HG03159 (cell line): ENCODE data around the gene BLACAT1.
"Not testable (repeated sequence)": the region's sequence is repeated elsewhere in the genome, so short reads cannot be mapped to it uniquely, and the experiment has no call there.

Experiments used
- ATAC-seq: cut with Tn5 transposase; IDR thresholded peaks from one replicate; pipeline ENCODE4 v1.9.1; 2021; ENCODE audit warnings: mild to moderate bottlenecking, moderate library complexity; ENCODE audit not compliant: unreplicated experiment

BLACAT1 gene

DNA sequence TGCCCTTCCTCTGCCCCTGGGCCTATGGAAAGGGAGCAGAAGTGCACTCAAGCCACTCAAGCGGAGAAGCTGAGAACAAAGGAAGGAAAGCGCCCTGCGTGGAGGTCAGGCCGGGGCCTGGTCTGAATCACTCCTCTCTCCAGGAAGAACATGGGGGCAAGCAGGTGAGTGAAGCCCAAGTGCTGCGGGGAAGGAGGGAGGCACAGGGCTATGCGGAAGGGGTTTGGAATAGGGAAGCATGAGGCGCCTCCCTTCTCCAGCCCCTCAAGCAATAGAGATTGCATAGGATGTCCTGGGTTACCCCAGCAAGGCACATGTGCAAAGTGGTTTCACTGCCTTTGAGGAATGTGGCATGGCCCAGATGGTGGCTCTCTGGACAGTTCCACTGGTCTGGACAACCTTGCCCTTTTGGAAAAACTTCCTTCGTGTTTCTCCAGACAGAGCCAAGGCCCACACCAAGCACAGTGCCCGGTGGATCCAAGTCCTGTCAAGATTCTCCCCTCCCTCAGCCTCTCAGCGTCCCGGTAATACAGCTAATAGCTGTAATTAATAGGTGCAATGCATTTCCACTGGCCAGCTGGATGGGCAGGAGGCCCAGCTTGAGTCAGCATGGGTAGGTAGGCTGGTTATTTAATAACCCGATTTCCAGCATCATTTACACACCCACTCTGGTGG, 13.7 kb downstream of the BLACAT1 start:
- ATAC-seq = no peak

- no peak for ATAC-seq
Observed at GRCh38 chr1:205441716-205442050, 14.2 kb downstream of the BLACAT1 start.

DNA sequence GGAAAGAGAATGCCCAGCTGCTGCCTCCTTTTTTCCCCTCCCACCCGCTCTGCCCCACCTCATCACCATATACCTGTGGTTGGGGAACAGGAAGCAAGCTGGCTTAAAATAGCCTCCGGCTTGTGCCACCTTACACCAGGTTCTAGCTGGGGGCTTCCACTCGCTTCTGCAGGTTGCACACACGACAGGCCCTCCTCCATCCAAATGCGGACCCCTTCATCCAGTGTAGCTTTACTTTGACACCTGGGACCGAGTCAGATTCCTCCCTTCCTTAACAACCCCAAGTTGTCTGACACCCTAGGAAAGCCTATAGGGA, 14.6 kb downstream of the BLACAT1 start:
- peak; percentile 26 for ATAC-seq

DNA sequence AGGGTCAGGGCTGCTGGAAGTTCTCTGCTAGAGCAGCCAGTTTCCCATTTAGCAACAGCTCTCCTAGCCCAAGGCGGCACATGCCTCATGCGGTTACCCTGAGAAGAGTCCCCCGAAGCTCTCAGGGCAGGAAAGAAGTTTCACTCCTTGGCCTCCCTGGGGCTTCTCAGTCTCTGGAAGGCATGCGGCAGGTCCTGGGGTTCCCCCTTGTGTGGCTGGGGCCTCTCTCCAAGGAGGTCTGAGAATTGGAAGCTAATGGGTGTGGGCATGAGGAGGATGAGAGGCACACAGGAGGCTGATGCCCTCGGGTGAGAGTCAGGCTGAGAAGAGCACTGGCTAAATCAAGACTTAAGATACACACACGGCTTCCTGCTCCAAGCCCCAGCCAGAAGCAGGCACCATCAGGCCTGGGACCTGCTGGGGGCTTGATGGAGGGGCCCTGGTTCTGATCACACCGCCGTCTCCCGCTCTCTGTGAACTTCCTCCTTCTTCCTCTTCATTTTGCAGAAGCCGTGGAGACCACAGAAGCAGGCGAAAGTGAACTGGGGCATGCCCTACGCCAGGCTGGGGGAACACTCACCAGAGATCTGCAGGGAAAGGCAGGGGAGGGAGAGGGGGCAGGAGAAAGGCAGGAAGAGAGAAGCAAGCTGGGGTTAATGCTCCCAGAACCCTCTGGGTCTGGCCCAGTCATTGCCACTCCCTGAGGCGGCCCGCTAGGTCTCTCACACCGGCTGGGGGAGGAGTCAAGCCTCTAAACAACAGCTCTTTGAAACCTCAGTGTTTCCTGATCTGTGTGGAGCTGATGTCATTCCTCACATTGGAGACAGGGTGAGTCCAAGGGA, 15.1 kb downstream of the BLACAT1 start:
- peak; percentile 59 for ATAC-seq

DNA sequence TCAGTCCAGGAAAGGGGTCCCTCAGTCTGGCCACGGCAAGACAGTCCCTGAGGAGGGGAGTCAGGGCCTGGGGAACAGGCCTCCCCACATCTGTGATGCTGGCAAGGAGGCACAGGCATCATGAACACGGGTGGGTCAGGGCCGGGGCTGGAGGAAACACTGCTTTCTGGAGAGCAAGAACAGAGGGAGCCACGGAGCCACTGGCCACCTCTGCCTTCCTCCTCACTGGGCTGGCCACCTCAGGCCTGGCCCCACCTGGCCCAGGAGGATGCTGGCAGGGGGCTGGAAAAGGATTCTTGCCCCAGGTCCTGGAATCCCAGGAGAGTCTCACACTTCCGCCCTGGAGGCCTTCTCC, 15.7 kb downstream of the BLACAT1 start:
- no peak for ATAC-seq

- no peak for ATAC-seq
Observed at GRCh38 chr1:205438213-205439158, 17.4 kb downstream of the BLACAT1 start.

- no peak for ATAC-seq
Observed at GRCh38 chr1:205437570-205437969, 18.3 kb downstream of the BLACAT1 start.

DNA sequence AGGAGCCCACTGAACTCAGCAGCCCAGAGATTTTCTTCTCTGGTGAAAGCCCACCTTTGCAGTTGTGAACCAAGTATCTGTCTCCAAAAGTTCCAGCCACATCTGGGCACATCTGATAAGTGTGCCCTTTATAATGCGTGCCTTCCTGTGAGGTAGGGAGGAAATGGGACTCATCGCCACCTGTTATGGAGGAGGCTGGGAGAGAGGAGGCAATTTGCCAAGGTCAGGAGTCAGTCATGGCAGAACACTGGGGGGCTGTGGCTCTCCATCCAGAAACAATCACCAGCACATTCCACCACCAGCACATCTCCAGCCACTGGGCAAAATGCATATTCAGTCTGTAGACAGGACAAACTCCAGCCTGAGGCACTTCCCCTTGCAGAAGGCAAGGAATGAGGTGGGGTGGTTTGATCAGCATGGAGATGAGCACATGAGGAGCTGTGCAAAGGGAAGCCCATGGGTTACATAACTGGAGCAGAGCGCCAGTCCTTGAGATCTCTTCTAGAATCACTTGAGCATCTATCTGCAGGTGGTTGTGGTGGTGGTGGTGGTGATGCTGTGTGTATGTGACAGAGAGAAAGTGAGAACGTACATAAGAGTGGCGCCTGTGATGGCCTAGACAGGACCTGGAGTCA, 19.0 kb downstream of the BLACAT1 start:
- ATAC-seq = no peak

DNA sequence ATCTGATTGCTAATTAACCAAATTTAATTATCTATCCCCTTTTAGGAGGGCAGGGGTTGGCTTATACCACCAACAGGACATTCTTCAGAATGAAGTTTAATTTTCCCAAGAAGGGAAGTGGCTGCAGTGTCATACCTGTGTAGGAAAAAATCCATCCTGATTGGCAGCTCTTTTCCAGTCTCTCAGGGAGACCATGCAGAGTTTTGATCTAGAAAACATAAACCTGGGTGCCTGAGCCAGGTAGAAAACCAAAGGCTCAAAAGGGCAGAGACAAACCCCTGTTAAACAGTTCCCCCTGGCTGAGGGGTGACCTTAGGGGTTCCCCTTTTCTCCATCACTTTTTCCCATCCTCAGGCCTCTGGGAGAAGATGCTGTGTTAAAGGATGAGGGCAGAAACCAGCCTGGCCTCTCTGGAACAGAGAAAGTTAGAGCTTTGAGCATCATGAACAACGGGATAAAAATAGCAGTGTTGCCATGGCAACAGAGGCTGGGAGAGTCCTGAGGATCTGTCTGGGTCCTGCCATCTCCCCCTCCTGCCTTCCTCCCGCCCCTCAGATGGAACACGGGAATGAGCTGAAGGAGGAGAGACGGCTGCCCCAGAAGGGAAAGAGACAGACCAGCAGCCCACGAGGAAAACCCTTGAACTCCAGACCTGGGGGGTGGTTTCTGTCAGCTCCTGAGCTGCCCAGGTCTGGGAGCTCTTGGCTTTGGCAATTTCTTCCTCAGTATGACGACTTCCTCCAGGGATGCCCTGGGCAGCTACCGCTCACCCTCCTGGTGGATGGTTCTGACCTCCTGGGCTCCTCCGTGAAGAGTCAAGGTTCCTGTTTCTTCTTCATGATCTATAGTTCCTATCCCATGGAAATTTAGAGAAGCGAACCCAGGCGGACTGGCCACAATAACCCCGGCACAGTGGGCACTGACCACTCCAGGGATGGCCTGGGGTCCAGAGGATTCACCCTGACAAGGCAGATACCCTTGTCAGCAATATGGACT, 20.0 kb downstream of the BLACAT1 start:
- ATAC-seq = no peak

DNA sequence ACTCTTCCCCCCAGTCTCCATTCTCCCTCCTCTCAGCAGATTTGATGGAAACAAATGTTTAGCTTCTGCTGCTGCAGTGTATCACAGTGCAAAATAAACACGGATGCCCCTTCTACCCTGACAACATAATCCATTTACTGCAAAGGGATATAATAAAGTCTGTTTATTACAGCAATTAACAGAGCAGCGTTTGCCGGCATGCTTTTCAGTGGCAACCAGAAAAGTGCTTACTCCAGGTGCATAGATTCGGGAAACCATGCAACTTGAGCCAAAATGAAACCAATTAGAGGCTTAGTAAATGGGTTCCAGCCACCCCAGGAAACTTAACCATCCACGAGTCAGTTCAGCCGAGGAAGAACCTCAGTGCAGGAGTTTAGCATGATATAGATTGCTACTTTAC, 21.1 kb downstream of the BLACAT1 start:
- ATAC-seq = no peak

DNA sequence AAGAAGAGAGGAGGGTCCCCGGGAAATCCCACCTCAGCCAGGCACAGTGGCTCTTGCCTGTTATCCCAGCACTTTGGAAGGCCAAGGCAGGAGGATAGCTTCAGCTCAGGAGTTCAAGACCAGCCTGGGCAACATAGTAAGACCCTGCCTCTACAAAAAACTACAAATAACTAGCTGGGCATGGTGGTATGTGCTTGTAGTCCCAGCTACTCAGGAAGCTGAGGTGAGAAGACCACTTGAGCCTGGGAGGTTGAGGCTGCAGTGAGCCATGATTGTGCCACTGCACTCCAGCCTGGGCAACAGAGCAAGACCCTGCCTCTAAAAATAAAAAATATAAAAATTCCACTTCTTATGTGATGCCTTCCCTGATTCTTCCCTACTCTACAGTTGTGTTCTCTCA, 23.2 kb downstream of the BLACAT1 start:
- ATAC-seq = not testable (repeated sequence)

GRCh38 chr1:205432116-205432515, 23.7 kb downstream of the BLACAT1 start:
- no peak for ATAC-seq

GRCh38 chr1:205430696-205431305, 25.0 kb downstream of the BLACAT1 start:
- ATAC-seq = no peak

GRCh38 chr1:205429762-205430695, 25.8 kb downstream of the BLACAT1 start:
- no peak for ATAC-seq

DNA sequence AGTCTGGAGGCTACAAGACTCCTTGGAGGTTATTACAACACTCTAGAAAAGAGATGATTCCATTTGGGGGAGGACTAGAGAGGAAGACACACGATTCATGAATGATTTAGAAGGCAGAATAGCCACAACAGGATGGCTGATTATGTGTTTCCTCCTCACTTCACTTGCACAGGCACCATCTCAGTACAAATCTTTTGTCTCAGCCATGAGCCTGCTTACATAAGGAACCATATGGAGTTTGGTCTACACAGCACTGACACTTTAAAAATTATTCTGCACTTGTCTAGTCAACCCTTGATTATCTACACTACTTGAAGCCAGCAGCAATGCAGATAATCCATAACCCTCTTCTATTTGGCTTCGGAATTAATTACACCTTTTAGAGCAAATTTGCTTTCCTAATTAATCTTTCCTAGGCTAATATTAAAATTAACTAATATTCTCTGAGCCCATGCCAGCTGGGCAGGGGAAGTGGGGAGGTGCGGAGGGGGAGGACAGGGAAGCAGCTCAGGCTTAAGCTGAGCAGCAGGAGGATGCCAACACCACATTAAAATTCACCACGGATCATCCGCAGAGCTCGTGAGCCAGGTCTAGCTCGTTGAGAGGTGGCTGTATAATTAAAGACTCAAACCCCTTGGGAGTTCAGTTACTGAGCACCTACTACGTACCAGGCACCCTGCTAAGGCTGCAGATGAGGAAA, 30.8 kb downstream of the BLACAT1 start:
- no peak for ATAC-seq

- ATAC-seq = no peak
Observed at GRCh38 chr1:205423814-205424399, 31.9 kb downstream of the BLACAT1 start.

DNA sequence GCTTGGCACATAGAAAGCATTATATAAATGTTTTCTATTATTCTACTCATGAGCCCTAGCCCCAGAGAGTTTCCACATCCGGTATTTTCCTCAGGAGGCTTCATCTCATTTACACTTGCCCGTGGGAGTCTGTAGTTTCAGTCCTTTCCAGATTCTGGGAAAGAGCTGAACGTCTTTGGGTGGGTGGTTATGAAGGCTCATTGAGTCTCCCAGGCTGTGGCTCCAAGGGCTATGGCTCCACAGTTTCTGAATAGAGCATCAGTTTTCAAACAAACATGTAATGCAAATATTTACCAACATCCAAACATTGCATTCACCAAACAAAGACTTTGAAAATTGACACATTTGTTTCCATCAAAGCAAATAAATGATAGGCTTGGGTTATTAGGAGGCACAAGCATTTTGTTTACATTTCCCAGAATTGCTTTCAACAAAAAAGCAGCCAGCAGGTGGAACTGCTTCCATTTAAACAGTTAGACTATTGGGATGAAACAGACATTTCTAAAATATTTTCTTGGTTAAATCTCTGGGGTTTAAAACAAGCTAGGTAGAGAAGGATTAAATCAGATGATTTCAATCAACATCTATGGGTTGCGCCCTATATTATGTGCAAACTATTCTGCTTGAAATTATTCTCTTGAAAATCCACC, 32.7 kb downstream of the BLACAT1 start:
- ATAC-seq = no peak
